Adipocyte (in vitro differentiated cells): ENCODE results near the gene DNAH14.
"Not testable (repeated sequence)": the region's sequence is repeated elsewhere in the genome, so short reads cannot be mapped to it uniquely, and the experiment has no call there.

Source experiments
- DNase-seq: peaks from one replicate; pipeline ENCODE4 v3.0.0-alpha.2; 2015; ENCODE audit warnings: low read depth
- H3K27me3 ChIP-seq: replicated peaks from 2 replicates; pipeline ENCODE4 v1.7.0; 2013; ENCODE audit warnings: mild to moderate bottlenecking, low read length, moderate library complexity; ENCODE audit not compliant: control insufficient read depth, insufficient read depth
- H3K36me3 ChIP-seq: 2 replicates; pipeline ENCODE4 v1.7.0; 2013; ENCODE audit warnings: low read length, mild to moderate bottlenecking, moderate library complexity; ENCODE audit not compliant: control insufficient read depth, insufficient read depth, severe bottlenecking
- H3K4me1 ChIP-seq: 2 replicates; pipeline ENCODE4 v1.7.0; 2013; ENCODE audit warnings: mild to moderate bottlenecking, low read length, moderate library complexity; ENCODE audit not compliant: control insufficient read depth, insufficient read depth
- H3K4me3 ChIP-seq: 2 replicates; pipeline ENCODE4 v1.7.0; 2013; ENCODE audit warnings: mild to moderate bottlenecking, low read length, moderate library complexity
- H3K9ac ChIP-seq: 2 replicates; pipeline ENCODE4 v1.7.0; 2013; ENCODE audit warnings: mild to moderate bottlenecking, low read length, moderate library complexity
- H3K9me3 ChIP-seq: 2 replicates; pipeline ENCODE4 v1.7.0; 2013; ENCODE audit warnings: mild to moderate bottlenecking, low read length, moderate library complexity; ENCODE audit not compliant: control insufficient read depth

Gene DNAH14

GRCh38 chr1:225373155-225373554, 443.7 kb downstream of the DNAH14 start:
- Histone ChIP-seq H3K27me3 (no peaks in the 10 kb centered on the region), H3K4me3 (no peak overlapping the region), H3K36me3 (no peaks in the 10 kb centered on the region), H3K9ac (no peak overlapping the region), H3K4me1 (no peaks in the 10 kb centered on the region), H3K9me3 (no peaks in the 10 kb centered on the region)
- no peak for DNase-seq

- no peak for DNase-seq
- no peaks in the 10 kb centered on the region for H3K4me1 ChIP-seq
- no peaks in the 10 kb centered on the region for H3K27me3 ChIP-seq
- H3K4me3 ChIP-seq = no peak overlapping the region
- H3K9me3 ChIP-seq = no peaks in the 10 kb centered on the region
- no peaks in the 10 kb centered on the region for H3K36me3 ChIP-seq
- no peak overlapping the region for H3K9ac ChIP-seq
Measured at GRCh38 chr1:225374996-225375395, 445.5 kb downstream of the DNAH14 start.

- no peak overlapping the region for H3K9ac ChIP-seq
- H3K27me3 ChIP-seq = no peaks in the 10 kb centered on the region
- DNase-seq = no peak
- H3K36me3 ChIP-seq = no peaks in the 10 kb centered on the region
- H3K9me3 ChIP-seq = no peaks in the 10 kb centered on the region
- no peak overlapping the region for H3K4me3 ChIP-seq
- no peaks in the 10 kb centered on the region for H3K4me1 ChIP-seq
Measured at GRCh38 chr1:225378880-225379279, 449.4 kb downstream of the DNAH14 start.

- H3K9me3 ChIP-seq = no peaks in the 10 kb centered on the region
- H3K9ac ChIP-seq = no peak overlapping the region
- no peaks in the 10 kb centered on the region for H3K4me1 ChIP-seq
- no peak overlapping the region for H3K4me3 ChIP-seq
- no peak for DNase-seq
- H3K36me3 ChIP-seq = no peaks in the 10 kb centered on the region
- no peaks in the 10 kb centered on the region for H3K27me3 ChIP-seq
Measured at GRCh38 chr1:225380691-225381090, 451.2 kb downstream of the DNAH14 start.

- not testable (repeated sequence) for H3K4me1 ChIP-seq, H3K4me3 ChIP-seq, H3K27me3 ChIP-seq, DNase-seq, H3K36me3 ChIP-seq, H3K9me3 ChIP-seq, H3K9ac ChIP-seq
Measured at GRCh38 chr1:225386860-225387259, 457.4 kb downstream of the DNAH14 start.

- Histone ChIP-seq H3K27me3 (no peaks in the 10 kb centered on the region), H3K4me3 (no peak overlapping the region), H3K9ac (no peak overlapping the region), H3K4me1 (peaks cover 5% of the 10 kb centered on the region), H3K36me3 (no peaks in the 10 kb centered on the region), H3K9me3 (no peaks in the 10 kb centered on the region)
- peak; percentile 54 for DNase-seq
Measured at GRCh38 chr1:225388372-225388771, 458.9 kb downstream of the DNAH14 start.

GRCh38 chr1:225389843-225390242, 460.4 kb downstream of the DNAH14 start:
- H3K36me3 ChIP-seq = no peaks in the 10 kb centered on the region
- no peak overlapping the region for H3K4me3 ChIP-seq
- no peaks in the 10 kb centered on the region for H3K9me3 ChIP-seq
- DNase-seq = no peak
- H3K4me1 ChIP-seq = peaks cover 5% of the 10 kb centered on the region
- no peak overlapping the region for H3K9ac ChIP-seq
- H3K27me3 ChIP-seq = no peaks in the 10 kb centered on the region

GRCh38 chr1:225396357-225396756, 466.9 kb downstream of the DNAH14 start:
- H3K9me3 ChIP-seq = no peaks in the 10 kb centered on the region
- no peaks in the 10 kb centered on the region for H3K4me1 ChIP-seq
- DNase-seq = no peak
- H3K27me3 ChIP-seq = no peaks in the 10 kb centered on the region
- H3K4me3 ChIP-seq = no peak overlapping the region
- H3K36me3 ChIP-seq = peaks cover 20% of the 10 kb centered on the region
- H3K9ac ChIP-seq = no peak overlapping the region

GRCh38 chr1:225400968-225401367, 471.5 kb downstream of the DNAH14 start:
- DNase-seq = no peak
- Histone ChIP-seq H3K9me3 (no peaks in the 10 kb centered on the region), H3K4me3 (no peak overlapping the region), H3K9ac (no peak overlapping the region), H3K36me3 (peaks cover 55% of the 10 kb centered on the region), H3K27me3 (no peaks in the 10 kb centered on the region), H3K4me1 (no peaks in the 10 kb centered on the region)

- DNase-seq = no peak
- Histone ChIP-seq H3K9me3 (no peaks in the 10 kb centered on the region), H3K9ac (no peak overlapping the region), H3K4me1 (no peaks in the 10 kb centered on the region), H3K27me3 (no peaks in the 10 kb centered on the region), H3K36me3 (peaks cover 82% of the 10 kb centered on the region), H3K4me3 (no peak overlapping the region)
Measured at GRCh38 chr1:225406976-225407725, 477.7 kb downstream of the DNAH14 start.

GRCh38 chr1:225407755-225408154, 478.3 kb downstream of the DNAH14 start:
- H3K9me3 ChIP-seq = no peaks in the 10 kb centered on the region
- H3K4me1 ChIP-seq = no peaks in the 10 kb centered on the region
- H3K27me3 ChIP-seq = no peaks in the 10 kb centered on the region
- DNase-seq = no peak
- no peak overlapping the region for H3K4me3 ChIP-seq
- no peak overlapping the region for H3K9ac ChIP-seq
- H3K36me3 ChIP-seq = peaks cover 82% of the 10 kb centered on the region

- H3K9ac ChIP-seq = no peak overlapping the region
- no peaks in the 10 kb centered on the region for H3K4me1 ChIP-seq
- peaks cover 82% of the 10 kb centered on the region for H3K36me3 ChIP-seq
- no peak overlapping the region for H3K4me3 ChIP-seq
- no peaks in the 10 kb centered on the region for H3K27me3 ChIP-seq
- no peaks in the 10 kb centered on the region for H3K9me3 ChIP-seq
- DNase-seq = no peak
Measured at GRCh38 chr1:225408249-225408648, 478.8 kb downstream of the DNAH14 start.
